Mesendoderm (in vitro differentiated cells): ENCODE measurements around the gene HOXD10.
A peak's percentile ranks its signal among the peaks of the same experiment; 100 is the strongest.

Source experiments
- DNase-seq: peaks from one replicate; pipeline ENCODE4 v3.0.0; 2013
- H2AK5ac ChIP-seq: 2 replicates; pipeline ENCODE4 v1.6.1; 2013; ENCODE audit warnings: low read length, inconsistent platforms
- H2BK120ac ChIP-seq: 2 replicates; pipeline ENCODE4 v1.6.1; 2013; ENCODE audit warnings: low read depth, mild to moderate bottlenecking, low read length, moderate library complexity, mixed read lengths
- H2BK15ac ChIP-seq: replicated peaks from 2 replicates; pipeline ENCODE4 v1.6.1; 2013; ENCODE audit warnings: low read depth, mild to moderate bottlenecking, moderate library complexity
- H2BK5ac ChIP-seq: 2 replicates; pipeline ENCODE4 v1.6.1; 2013; ENCODE audit warnings: low read length, inconsistent platforms
- H3K18ac ChIP-seq: 2 replicates; pipeline ENCODE4 v1.6.1; 2013; ENCODE audit warnings: mild to moderate bottlenecking, low read length, mixed read lengths
- H3K23ac ChIP-seq: one replicate; pipeline ENCODE4 v1.6.1; 2013; ENCODE audit warnings: low read length
- H3K27ac ChIP-seq: 2 replicates; pipeline ENCODE4 v1.5.1; 2013; ENCODE audit warnings: low read depth, mild to moderate bottlenecking, inconsistent platforms, low read length, moderate library complexity
- H3K27me3 ChIP-seq: 2 replicates; pipeline ENCODE4 v1.6.1; 2013; ENCODE audit warnings: low read length, control low read depth, mild to moderate bottlenecking, inconsistent platforms; ENCODE audit not compliant: insufficient read depth, poor library complexity
- H3K36me3 ChIP-seq: 2 replicates; pipeline ENCODE4 v1.6.1; 2013; ENCODE audit warnings: low read length, inconsistent platforms; ENCODE audit not compliant: control insufficient read depth, insufficient read depth
- H3K4ac ChIP-seq: one replicate; pipeline ENCODE4 v1.6.1; 2013; ENCODE audit warnings: low read depth, mild to moderate bottlenecking, low read length, moderate library complexity
- H3K4me1 ChIP-seq: 2 replicates; pipeline ENCODE4 v1.6.1; 2013; ENCODE audit warnings: low read depth, low read length, inconsistent platforms; ENCODE audit not compliant: control insufficient read depth
- H3K4me2 ChIP-seq: 2 replicates; pipeline ENCODE4 v1.6.1; 2013; ENCODE audit warnings: low read length
- H3K4me3 ChIP-seq: 2 replicates; pipeline ENCODE4 v1.5.1; 2013; ENCODE audit warnings: mild to moderate bottlenecking, low read length
- H3K56ac ChIP-seq: one replicate; pipeline ENCODE4 v1.6.1; 2013; ENCODE audit warnings: low read length
- H3K79me1 ChIP-seq: 2 replicates; pipeline ENCODE4 v1.6.1; 2013; ENCODE audit warnings: low read length, inconsistent platforms
- H3K79me2 ChIP-seq: 2 replicates; pipeline ENCODE4 v1.6.1; 2013; ENCODE audit warnings: mild to moderate bottlenecking, low read length; ENCODE audit not compliant: control insufficient read depth, insufficient read depth
- H3K9ac ChIP-seq: 2 replicates; pipeline ENCODE4 v1.6.1; 2013; ENCODE audit warnings: low read length, inconsistent platforms
- H4K5ac ChIP-seq: one replicate; pipeline ENCODE4 v1.6.1; 2013; ENCODE audit warnings: low read length
- H4K8ac ChIP-seq: one replicate; pipeline ENCODE4 v1.6.1; 2013; ENCODE audit warnings: low read depth, mild to moderate bottlenecking, control low read depth, low read length, moderate library complexity
- WGBS: extraction: QIAGEN DNeasy Blood & Tissue Kit; methylation state at CpG from one replicate; pipeline ENCODE4 v1.1.7; 2013; ENCODE audit warnings: low lambda C conversion rate, missing lambda C conversion rate; ENCODE audit not compliant: insufficient coverage; ENCODE audit errors: extremely low coverage; 5-methylcytosine and 5-hydroxymethylcytosine counted together

Gene HOXD10

DNA sequence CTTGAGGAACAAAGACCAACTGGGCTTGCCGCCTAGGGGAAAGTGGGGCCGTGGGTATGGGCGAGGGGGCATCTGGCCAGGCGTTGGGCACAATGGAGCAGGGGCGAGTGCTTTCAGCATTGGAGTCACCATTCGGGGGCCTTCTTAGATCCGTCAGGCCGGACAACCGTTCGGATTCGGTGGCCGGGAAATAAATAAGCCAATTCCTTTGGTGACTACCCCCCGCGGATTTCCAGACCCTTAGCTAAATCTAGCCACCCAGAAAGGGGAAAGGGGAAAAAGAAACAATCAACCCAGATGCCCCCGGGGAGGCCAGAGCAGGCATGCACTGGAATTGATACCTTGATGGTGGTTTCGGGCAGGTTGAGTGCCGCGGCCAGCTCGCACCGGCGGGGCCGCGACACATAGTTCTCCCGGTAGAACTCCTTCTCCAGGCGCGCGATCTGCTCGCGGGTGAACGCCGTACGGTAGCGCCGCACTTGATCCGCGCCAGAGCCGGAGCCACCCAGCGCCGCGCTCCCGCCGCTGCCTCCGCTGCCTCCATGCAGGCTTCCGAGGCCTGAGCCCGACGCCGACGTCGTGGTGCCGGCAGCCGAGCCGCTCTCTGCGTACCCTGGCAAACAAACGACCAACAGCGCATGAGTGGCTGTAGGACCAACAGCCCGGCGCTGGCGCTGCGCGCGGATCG lies 34.6 kb upstream of the HOXD10 start:
- H4K5ac ChIP-seq = no peak overlapping the region
- WGBS = no CpG with 5 or more reads among the region's 62 CpGs

DNA sequence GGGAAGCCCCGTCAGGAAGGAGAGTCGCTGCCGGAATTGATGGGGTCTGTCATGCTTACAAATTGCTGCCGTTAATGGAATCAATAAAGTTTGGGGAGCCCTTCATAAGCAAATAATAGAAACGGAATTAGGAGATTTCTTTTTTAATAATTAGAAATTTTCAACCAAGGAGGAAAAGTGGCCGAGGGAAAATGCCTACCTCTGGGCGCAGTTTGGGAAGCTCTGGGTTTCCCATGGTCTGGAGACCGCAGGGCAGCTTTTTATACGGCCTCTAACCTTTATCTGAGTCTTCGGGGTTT lies 34.1 kb upstream of the HOXD10 start:
- Histone ChIP-seq H3K4me2 (peak overlapping the region; percentile 23), H3K23ac (peak overlapping the region; percentile 34), H3K4me1 (peaks cover 5% of the 10 kb centered on the region), H3K27ac (no peak overlapping the region), H2BK5ac (no peak overlapping the region), H4K8ac (no peak overlapping the region), H3K79me1 (no peaks in the 10 kb centered on the region), H3K4me3 (no peak overlapping the region), H3K56ac (no peak overlapping the region), H4K5ac (no peak overlapping the region), H3K4ac (no peak overlapping the region), H3K79me2 (no peaks in the 10 kb centered on the region), H3K18ac (no peak overlapping the region), H2BK120ac (no peak overlapping the region), H2AK5ac (no peak overlapping the region), H3K9ac (no peak overlapping the region), H3K27me3 (peaks cover 86% of the 10 kb centered on the region), H3K36me3 (no peaks in the 10 kb centered on the region), H2BK15ac (no peak overlapping the region)
- WGBS = no CpG with 5 or more reads among the region's 10 CpGs
- no peak for DNase-seq

More for the DNA sequence above, 34.6 kb upstream of the HOXD10 start:
- Histone ChIP-seq H3K9ac (no peak overlapping the region), H3K79me2 (no peaks in the 10 kb centered on the region), H3K23ac (peak overlapping the region; percentile 34), H2AK5ac (no peak overlapping the region), H3K18ac (no peak overlapping the region), H3K4me3 (no peak overlapping the region), H3K36me3 (no peaks in the 10 kb centered on the region), H3K27ac (no peak overlapping the region), H4K8ac (no peak overlapping the region), H2BK15ac (no peak overlapping the region), H3K79me1 (no peaks in the 10 kb centered on the region), H2BK120ac (no peak overlapping the region), H3K27me3 (peaks cover 82% of the 10 kb centered on the region), H3K56ac (peak overlapping the region; percentile 51), H3K4me1 (peaks cover 5% of the 10 kb centered on the region), H3K4ac (no peak overlapping the region), H2BK5ac (no peak overlapping the region), H3K4me2 (peak overlapping the region; percentile 23)
- peak; percentile 73 for DNase-seq

DNA sequence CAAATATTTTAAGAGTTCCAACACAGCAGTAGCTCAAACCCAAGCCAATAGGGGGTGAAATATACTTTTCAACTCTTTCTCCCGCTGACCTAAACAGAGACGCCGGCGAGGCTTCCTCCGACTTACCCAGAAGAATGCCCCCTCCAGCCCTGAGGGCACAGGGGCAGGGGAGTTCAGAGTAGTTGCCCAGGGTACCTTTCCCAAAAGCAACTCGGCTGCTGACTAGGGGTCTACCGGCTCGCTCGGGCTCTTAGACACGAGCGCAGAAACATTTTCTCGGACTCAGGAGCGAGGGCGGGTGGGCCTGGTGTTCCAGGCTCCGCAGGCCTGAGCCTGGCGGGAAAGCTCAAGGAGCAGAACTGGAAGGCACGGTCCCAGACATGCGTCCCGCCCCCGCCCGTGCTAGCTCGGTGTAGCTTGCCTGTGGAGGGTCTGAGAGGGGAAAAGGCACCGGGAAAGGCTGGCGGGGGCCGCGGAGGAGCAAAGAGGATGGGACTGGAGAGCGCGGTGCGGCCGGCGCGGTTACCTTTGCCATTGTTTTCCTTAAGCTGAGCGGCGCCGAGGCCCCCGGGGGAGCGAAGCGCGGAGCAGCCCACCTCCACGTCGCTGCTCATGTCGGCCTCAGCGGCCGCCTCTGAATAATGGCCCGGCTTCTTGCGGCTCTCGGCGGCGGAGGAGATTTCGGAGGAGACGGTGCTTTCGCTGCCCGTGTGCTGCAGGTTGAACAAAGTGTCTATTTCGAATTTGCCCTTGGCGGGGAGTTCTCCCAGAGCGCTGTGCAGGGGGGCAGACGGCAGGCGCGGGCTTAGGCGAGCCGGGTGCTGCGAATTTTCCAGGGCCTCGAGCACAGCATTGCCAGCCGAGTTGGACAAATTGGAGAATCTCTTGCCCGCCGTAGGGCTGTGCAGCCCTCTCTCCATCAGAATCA lies 33.5 kb upstream of the HOXD10 start:
- H4K8ac ChIP-seq = no peak overlapping the region
- H3K79me2 ChIP-seq = no peaks in the 10 kb centered on the region
- no peak overlapping the region for H3K4ac ChIP-seq
- H3K27ac ChIP-seq = no peak overlapping the region
- H3K27me3 ChIP-seq = peaks cover 91% of the 10 kb centered on the region
- no peak overlapping the region for H2AK5ac ChIP-seq
- no peak overlapping the region for H3K18ac ChIP-seq
- peak overlapping the region; percentile 63 for H3K56ac ChIP-seq
- peak; percentile 67 for DNase-seq
- H3K9ac ChIP-seq = no peak overlapping the region
- no peak overlapping the region for H3K23ac ChIP-seq
- H2BK120ac ChIP-seq = no peak overlapping the region
- peaks cover 5% of the 10 kb centered on the region for H3K4me1 ChIP-seq
- no CpG with 5 or more reads among the region's 66 CpGs for WGBS
- H2BK5ac ChIP-seq = no peak overlapping the region
- H4K5ac ChIP-seq = no peak overlapping the region
- no peak overlapping the region for H3K4me3 ChIP-seq
- H3K79me1 ChIP-seq = no peaks in the 10 kb centered on the region
- H3K4me2 ChIP-seq = peak overlapping the region; percentile 13
- no peak overlapping the region for H2BK15ac ChIP-seq
- no peaks in the 10 kb centered on the region for H3K36me3 ChIP-seq

DNA sequence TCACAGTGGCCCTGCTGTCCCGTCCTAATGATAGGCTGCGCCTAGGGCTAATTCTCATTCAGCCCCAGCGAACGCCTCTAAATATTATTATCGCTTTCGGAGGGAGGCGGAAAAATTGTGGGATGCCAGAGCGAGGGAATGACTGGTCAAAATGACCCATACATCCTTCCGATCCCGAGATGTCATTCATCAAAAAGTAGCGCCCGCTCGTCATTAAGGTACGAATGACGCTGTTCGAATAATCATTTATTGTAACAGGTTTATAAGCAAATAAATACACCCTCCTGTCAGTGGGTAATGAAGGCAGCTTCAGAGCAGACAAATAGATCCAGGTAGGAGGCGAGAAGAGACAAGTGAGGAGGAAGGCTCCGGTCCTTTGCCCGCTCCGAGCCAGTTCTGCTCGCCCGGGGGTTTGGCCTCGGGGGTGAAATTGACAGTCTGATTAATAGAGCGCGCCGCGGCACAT lies 32.7 kb upstream of the HOXD10 start, which contains the start of gene EVX2:
TSS of gene EVX2 (minus strand) at position 167 of the 466 bp plus-strand sequence. CDS start 186 bp downstream, outside the sequence.
- H4K8ac ChIP-seq = no peak within 1 kb of the TSS
- no peak within 1 kb of the TSS for H3K4me3 ChIP-seq
- no CpG with 5 or more reads among the region's 27 CpGs for WGBS
- H2AK5ac ChIP-seq = no peak within 1 kb of the TSS
- peak within 1 kb of the TSS; percentile 13 for H3K4me2 ChIP-seq
- peaks cover 5% of the 10 kb centered on the region for H3K4me1 ChIP-seq
- H3K23ac ChIP-seq = no peak within 1 kb of the TSS
- no peak within 1 kb of the TSS for H2BK5ac ChIP-seq
- H3K18ac ChIP-seq = no peak within 1 kb of the TSS
- no peak within 1 kb of the TSS for H3K4ac ChIP-seq
- peaks cover 87% of the 10 kb centered on the region for H3K27me3 ChIP-seq
- H3K79me1 ChIP-seq = no peaks in the 10 kb centered on the region
- H3K9ac ChIP-seq = no peak within 1 kb of the TSS
- peak within 1 kb of the TSS; percentile 63 for H3K56ac ChIP-seq
- no peaks in the 10 kb centered on the region for H3K79me2 ChIP-seq
- no peak within 1 kb of the TSS for H2BK120ac ChIP-seq
- H3K36me3 ChIP-seq = no peaks in the 10 kb centered on the region
- H3K27ac ChIP-seq = no peak within 1 kb of the TSS
- H4K5ac ChIP-seq = no peak within 1 kb of the TSS
- H2BK15ac ChIP-seq = no peak within 1 kb of the TSS
- no peak for DNase-seq

- peaks cover 3% of the 10 kb centered on the region for H3K4me1 ChIP-seq
- no peak overlapping the region for H3K23ac ChIP-seq
- H2BK5ac ChIP-seq = no peak overlapping the region
- no peak overlapping the region for H3K4me3 ChIP-seq
- no peak overlapping the region for H2AK5ac ChIP-seq
- no CpG with 5 or more reads among the region's 26 CpGs for WGBS
- no peak overlapping the region for H3K27ac ChIP-seq
- no peak for DNase-seq
- no peak overlapping the region for H4K8ac ChIP-seq
- no peak overlapping the region for H3K9ac ChIP-seq
- H3K79me2 ChIP-seq = no peaks in the 10 kb centered on the region
- no peak overlapping the region for H2BK15ac ChIP-seq
- no peak overlapping the region for H4K5ac ChIP-seq
- no peak overlapping the region for H3K4ac ChIP-seq
- H3K18ac ChIP-seq = no peak overlapping the region
- H3K27me3 ChIP-seq = peaks cover 87% of the 10 kb centered on the region
- no peaks in the 10 kb centered on the region for H3K79me1 ChIP-seq
- no peaks in the 10 kb centered on the region for H3K36me3 ChIP-seq
- H3K56ac ChIP-seq = peak overlapping the region; percentile 60
- no peak overlapping the region for H2BK120ac ChIP-seq
- H3K4me2 ChIP-seq = no peak overlapping the region
Observed at GRCh38 chr2:176084611-176085119, 31.9 kb upstream of the HOXD10 start.
